Measurements from ENCODE around the gene NPM3.

Gene NPM3

GRCh38 chr10:101775273-101776160 lies 7.7 kb downstream of the NPM3 start, which contains the start of gene FGF8:
FGF8 (minus strand) TSS chr10:101776114; CDS start chr10:101775900, 214 bp downstream.
- H3K4me2 ChIP-seq (ENCODE audit: low read length): no peak within 1 kb of the TSS
- no peak within 1 kb of the TSS for H3K9ac ChIP-seq (ENCODE audit: low read length)
- no peaks in the 10 kb centered on the region for H4K20me1 ChIP-seq (ENCODE audit: insufficient read depth, low read length)
- H3K27ac ChIP-seq (ENCODE audit: low read length): no peak within 1 kb of the TSS
- H3K4me1 ChIP-seq (ENCODE audit: low read length): peaks cover 22% of the 10 kb centered on the region
- H2AFZ ChIP-seq (ENCODE audit: low read depth, low read length): no peak within 1 kb of the TSS
- TF ChIP-seq EZH2phosphoT487 (IDR thresholded peaks at IDR 0.05; ENCODE audit: low read depth): no peak
- TF ChIP-seq CTCF (IDR thresholded peaks at IDR 0.05; ENCODE audit: low read depth, low read length): no peak
- no peaks in the 10 kb centered on the region for H3K27me3 ChIP-seq (ENCODE audit: low read depth, low read length)
- H3K9me3 ChIP-seq (ENCODE audit: insufficient read depth, low read length): no peaks in the 10 kb centered on the region
- H3K4me3 ChIP-seq (ENCODE audit: low read length): no peak within 1 kb of the TSS
- no peaks in the 10 kb centered on the region for H3K79me2 ChIP-seq (ENCODE audit: low read length)
- no peaks in the 10 kb centered on the region for H3K36me3 ChIP-seq (replicated peaks; ENCODE audit: low read depth, low read length)

- no peaks in the 10 kb centered on the region for H4K20me1 ChIP-seq (ENCODE audit: insufficient read depth, low read length)
- no peak for TF ChIP-seq EZH2phosphoT487 (IDR thresholded peaks at IDR 0.05; ENCODE audit: low read depth)
- no peak for TF ChIP-seq CTCF (IDR thresholded peaks at IDR 0.05; ENCODE audit: low read depth, low read length)
- peaks cover 15% of the 10 kb centered on the region for H3K4me1 ChIP-seq (ENCODE audit: low read length)
- H3K4me2 ChIP-seq (ENCODE audit: low read length): no peak overlapping the region
- no peak overlapping the region for H3K27ac ChIP-seq (ENCODE audit: low read length)
- H3K36me3 ChIP-seq (replicated peaks; ENCODE audit: low read depth, low read length): no peaks in the 10 kb centered on the region
- no peaks in the 10 kb centered on the region for H3K27me3 ChIP-seq (ENCODE audit: low read depth, low read length)
- H3K9me3 ChIP-seq (ENCODE audit: insufficient read depth, low read length): no peaks in the 10 kb centered on the region
- H3K9ac ChIP-seq (ENCODE audit: low read length): no peak overlapping the region
- H3K4me3 ChIP-seq (ENCODE audit: low read length): no peak overlapping the region
- no peak overlapping the region for H2AFZ ChIP-seq (ENCODE audit: low read depth, low read length)
- no peaks in the 10 kb centered on the region for H3K79me2 ChIP-seq (ENCODE audit: low read length)
These were observed 8.5 kb downstream of the NPM3 start for GRCh38 chr10:101774589-101775272.

GRCh38 chr10:101773923-101774588 lies 9.2 kb downstream of the NPM3 start:
- Histone ChIP-seq H3K79me2 (ENCODE audit: low read length) (no peaks in the 10 kb centered on the region), H3K9ac (ENCODE audit: low read length) (no peak overlapping the region), H3K4me2 (ENCODE audit: low read length) (no peak overlapping the region), H3K27me3 (ENCODE audit: low read depth, low read length) (no peaks in the 10 kb centered on the region), H3K27ac (ENCODE audit: low read length) (no peak overlapping the region), H4K20me1 (ENCODE audit: insufficient read depth, low read length) (no peaks in the 10 kb centered on the region), H3K36me3 (replicated peaks; ENCODE audit: low read depth, low read length) (no peaks in the 10 kb centered on the region), H3K4me1 (ENCODE audit: low read length) (peaks cover 9% of the 10 kb centered on the region), H3K4me3 (ENCODE audit: low read length) (no peak overlapping the region), H3K9me3 (ENCODE audit: insufficient read depth, low read length) (no peaks in the 10 kb centered on the region), H2AFZ (ENCODE audit: low read depth, low read length) (no peak overlapping the region)
- TF ChIP-seq CTCF (IDR thresholded peaks at IDR 0.05; ENCODE audit: low read depth, low read length) (no peak), EZH2phosphoT487 (IDR thresholded peaks at IDR 0.05; ENCODE audit: low read depth) (no peak)

Data from OCI-LY3 (cell line).